SK-N-MC (cell line): ENCODE results near the gene UQCRHL.

Source experiments
- DNase-seq: peaks from one replicate; pipeline ENCODE4 v3.0.0-alpha.2; 2011; ENCODE audit warnings: low read depth, low spot score
- H3K27ac ChIP-seq: fragments of 200-600 bp; sonication (generic); 2 replicates; pipeline ENCODE4 v1.5.1; 2016; ENCODE audit warnings: mixed run types
- H3K36me3 ChIP-seq: fragments of 200-600 bp; sonication (generic); 2 replicates; pipeline ENCODE4 v1.6.1; 2017; ENCODE audit warnings: antibody characterized with exemption, low read length, mixed read lengths; ENCODE audit not compliant: insufficient read depth
- H3K4me3 ChIP-seq: fragments of 200-600 bp; sonication (generic); 2 replicates; pipeline ENCODE4 v1.5.1; 2016
- H3K9ac ChIP-seq: fragments of 200-600 bp; sonication (generic); 2 replicates; pipeline ENCODE4 v1.8.0; 2017; ENCODE audit warnings: mixed run types, mixed read lengths; ENCODE audit not compliant: insufficient read length
- H3K9me3 ChIP-seq: fragments of 200-600 bp; sonication (generic); 2 replicates; pipeline ENCODE4 v1.6.1; 2017; ENCODE audit warnings: low read depth, mild to moderate bottlenecking, antibody characterized with exemption, low read length, moderate library complexity, mixed read lengths
- EZH2 ChIP-seq: fragments of 200-600 bp; sonication (generic); IDR thresholded peaks from one replicate; pipeline ENCODE4 v1.6.1; 2017; ENCODE audit warnings: antibody characterized with exemption
- FOXP2 ChIP-seq: optimal IDR thresholded peaks from 2 replicates; pipeline ENCODE3; 2011; ENCODE audit warnings: mild to moderate bottlenecking, moderate library complexity; ENCODE audit not compliant: insufficient read depth; ENCODE audit errors: extremely low read length, control extremely low read depth
- POLR2AphosphoS5 ChIP-seq: IDR thresholded peaks from 2 replicates; pipeline ENCODE4 v1.6.1; 2012; ENCODE audit warnings: mild to moderate bottlenecking, low read depth, low read length, borderline replicate concordance

Gene UQCRHL

DNA sequence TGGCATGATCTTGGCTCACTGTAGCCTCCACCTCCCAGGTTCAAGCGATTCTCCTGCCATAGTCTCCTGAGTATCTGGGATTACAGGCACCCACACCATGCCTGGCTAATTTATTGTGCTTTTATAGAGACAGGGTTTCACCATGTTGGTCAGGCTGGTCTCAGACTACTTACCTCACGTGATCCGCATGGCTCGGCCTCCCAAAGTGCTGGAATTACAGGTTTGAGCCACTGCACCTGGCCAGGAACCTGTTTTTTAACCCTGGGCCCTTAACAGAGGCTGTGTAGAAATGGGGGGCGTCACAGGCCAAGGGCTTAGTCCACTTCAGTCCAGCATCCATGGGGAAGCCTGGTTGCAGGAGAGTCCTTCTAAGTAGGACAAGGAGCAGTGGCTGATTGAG lies 39.5 kb downstream of the UQCRHL start:
- Histone ChIP-seq H3K36me3 (peaks cover 32% of the 10 kb centered on the region; the same call in 1 of the 2 replicates), H3K4me3 (no peak overlapping the region), H3K9me3 (no peaks in the 10 kb centered on the region), H3K27ac (no peak overlapping the region), H3K9ac (no peak overlapping the region)
- TF ChIP-seq EZH2 (no peak), POLR2AphosphoS5 (no peak), FOXP2 (no peak)
- no peak for DNase-seq

DNA sequence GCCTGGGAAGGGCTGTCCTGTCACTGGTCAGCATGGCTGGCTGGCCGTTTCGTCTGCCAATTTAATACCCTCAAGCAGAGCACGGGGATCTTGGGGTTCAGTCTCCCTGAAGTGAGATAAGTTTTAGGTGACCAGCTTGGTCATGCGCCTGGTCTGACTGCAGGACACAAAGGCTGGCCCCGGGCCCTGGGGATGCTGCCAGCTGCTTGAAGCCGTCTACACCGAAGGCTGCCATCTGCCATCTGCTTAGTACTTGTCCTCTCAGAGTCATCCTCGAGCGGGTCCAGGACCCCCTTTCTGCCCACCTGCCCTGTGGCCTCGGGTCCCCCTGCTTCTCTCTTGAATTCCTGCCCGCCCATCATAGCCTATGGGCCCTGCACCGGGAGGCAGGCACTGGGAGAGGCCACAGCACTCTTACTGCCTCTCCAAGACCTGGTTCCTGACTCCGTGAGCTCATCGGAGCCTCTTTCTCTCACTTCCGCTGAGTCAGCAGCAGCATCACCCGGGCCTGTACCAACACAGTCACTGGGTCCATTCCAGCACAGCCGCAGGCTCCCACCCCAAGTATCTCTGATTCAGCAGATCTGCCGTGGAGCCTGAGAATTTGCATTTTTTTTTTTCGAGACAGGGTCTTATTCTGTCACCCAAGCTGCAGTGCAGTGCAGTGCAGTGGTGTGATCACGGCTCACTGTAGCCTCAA lies 41.8 kb downstream of the UQCRHL start:
- TF ChIP-seq FOXP2 (no peak), POLR2AphosphoS5 (no peak), EZH2 (no peak)
- DNase-seq, result no peak
- H3K36me3 ChIP-seq, result peaks cover 17% of the 10 kb centered on the region; the same call in 1 of the 2 replicates
- no peak overlapping the region for H3K4me3 ChIP-seq
- H3K9me3 ChIP-seq, result no peaks in the 10 kb centered on the region
- no peak overlapping the region for H3K9ac ChIP-seq
- H3K27ac ChIP-seq, result no peak overlapping the region

DNA sequence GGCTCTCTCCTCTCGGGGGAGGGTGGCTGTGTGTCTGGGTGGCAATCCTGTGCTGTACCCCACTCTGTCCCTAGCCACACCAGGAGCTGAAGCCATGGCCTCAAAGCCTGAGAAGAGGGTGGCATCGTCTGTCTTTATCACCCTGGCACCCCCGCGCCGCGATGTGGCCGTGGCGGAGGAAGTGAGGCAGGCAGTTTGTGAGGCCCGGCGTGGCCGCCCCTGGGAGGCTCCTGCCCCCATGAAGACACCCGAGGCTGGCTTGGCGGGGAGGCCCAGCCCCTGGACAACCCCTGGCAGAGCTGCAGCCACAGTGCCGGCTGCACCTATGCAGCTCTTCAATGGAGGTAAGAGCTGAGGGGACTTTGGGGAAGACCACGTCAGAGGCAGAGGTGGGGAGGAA lies 42.6 kb downstream of the UQCRHL start:
- Histone ChIP-seq H3K36me3 (peaks cover 13% of the 10 kb centered on the region; the same call in 1 of the 2 replicates), H3K4me3 (no peak overlapping the region), H3K9ac (no peak overlapping the region), H3K9me3 (no peaks in the 10 kb centered on the region), H3K27ac (no peak overlapping the region)
- DNase-seq, result no peak
- TF ChIP-seq POLR2AphosphoS5, result no peak
- no peak for TF ChIP-seq EZH2
- TF ChIP-seq FOXP2, result no peak

DNA sequence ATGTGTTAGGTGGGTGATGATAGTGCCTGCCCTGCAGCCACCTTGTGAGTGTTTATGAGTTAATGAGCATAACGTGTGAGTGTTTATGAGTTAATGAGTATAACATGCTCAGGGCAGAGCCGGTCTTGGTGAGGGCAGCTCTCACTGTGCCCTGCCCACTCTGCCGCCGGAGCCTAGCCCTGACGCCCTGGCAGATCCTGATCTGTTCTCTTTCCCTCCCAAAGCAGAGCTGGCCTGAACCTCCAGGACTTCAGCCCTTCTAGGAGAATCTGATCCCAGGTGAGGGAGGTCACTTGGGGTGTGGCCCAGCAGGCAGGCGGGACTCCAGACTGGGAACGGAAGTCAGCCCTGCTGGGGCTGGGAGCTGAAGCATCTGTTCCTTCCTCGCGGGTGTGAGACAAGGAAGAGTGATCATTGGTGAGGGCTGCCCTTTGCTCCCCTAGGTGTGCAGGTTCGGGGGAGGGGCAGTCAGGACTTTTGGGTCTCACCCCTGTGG lies 43.1 kb downstream of the UQCRHL start:
- H3K36me3 ChIP-seq, result peaks cover 13% of the 10 kb centered on the region; the same call in 1 of the 2 replicates
- H3K27ac ChIP-seq, result no peak overlapping the region
- no peak overlapping the region for H3K4me3 ChIP-seq
- no peak for DNase-seq
- TF ChIP-seq FOXP2 (no peak), POLR2AphosphoS5 (no peak), EZH2 (no peak)
- no peaks in the 10 kb centered on the region for H3K9me3 ChIP-seq
- no peak overlapping the region for H3K9ac ChIP-seq

DNA sequence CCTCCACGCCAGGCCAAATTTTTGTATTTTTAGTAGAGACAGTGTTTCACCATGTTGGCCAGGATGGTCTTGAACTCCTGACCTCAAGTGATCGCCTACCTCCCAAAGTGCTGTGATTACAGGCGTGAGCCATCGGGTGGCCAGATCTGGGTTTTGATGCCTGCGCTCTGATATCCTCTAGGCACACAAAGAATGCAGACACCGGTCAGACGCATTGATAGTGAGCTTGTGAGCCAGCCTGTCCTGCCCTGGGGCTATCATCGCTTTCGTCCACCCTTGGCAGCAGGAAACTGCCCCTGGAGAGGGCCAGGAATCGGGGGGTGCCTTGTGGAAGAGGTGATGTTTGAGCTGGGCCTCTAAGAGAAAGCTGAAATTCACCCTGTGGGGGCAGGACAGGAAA lies 44.9 kb downstream of the UQCRHL start:
- Histone ChIP-seq H3K36me3 (peaks cover 7% of the 10 kb centered on the region; the same call in 1 of the 2 replicates), H3K9ac (no peak overlapping the region), H3K9me3 (no peaks in the 10 kb centered on the region), H3K27ac (no peak overlapping the region), H3K4me3 (no peak overlapping the region)
- TF ChIP-seq POLR2AphosphoS5, result no peak
- TF ChIP-seq FOXP2, result no peak
- TF ChIP-seq EZH2, result no peak
- no peak for DNase-seq

DNA sequence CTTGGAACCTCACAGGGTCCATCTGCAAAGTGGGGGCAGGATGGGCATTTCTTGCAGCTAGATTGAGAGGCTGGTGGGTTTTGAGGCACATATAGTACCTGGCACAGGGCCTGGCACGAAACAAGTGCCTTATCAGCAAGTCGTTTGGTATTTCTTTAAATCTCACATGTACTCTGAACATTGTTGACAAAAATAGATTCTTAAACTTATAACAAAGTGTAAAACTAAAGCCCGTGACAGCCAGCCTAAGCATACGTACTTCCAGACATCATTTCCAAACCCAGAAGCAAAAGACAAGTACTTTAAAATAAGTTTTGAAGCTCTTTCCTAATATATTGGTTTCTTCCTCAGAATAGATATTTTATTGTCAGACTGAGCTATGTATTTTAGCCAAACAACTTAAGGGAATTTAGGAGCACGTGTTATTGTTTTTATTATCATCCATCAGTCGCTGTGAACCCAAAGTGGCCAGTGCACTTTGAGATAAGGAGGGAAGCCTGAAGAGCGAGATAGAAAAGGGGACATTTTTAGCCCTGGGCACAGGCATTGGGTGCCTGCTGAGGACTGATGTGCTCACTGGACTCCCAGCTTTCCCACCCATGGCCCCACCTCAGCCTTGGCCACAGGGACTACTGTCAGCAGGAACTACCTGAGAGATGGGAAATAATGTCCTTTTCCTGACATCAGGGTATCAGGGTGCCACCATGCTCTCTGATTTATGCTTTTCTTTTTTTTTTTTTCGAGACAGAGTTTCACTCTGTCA lies 45.9 kb downstream of the UQCRHL start:
- Histone ChIP-seq H3K9me3 (no peaks in the 10 kb centered on the region), H3K4me3 (peak overlapping the region; percentile 80; the same call in 1 of the 2 replicates), H3K27ac (peak overlapping the region; percentile 90), H3K36me3 (peaks cover 7% of the 10 kb centered on the region; the same call in 1 of the 2 replicates), H3K9ac (no peak overlapping the region)
- no peak for DNase-seq
- TF ChIP-seq EZH2 (no peak), POLR2AphosphoS5 (no peak), FOXP2 (no peak)

DNA sequence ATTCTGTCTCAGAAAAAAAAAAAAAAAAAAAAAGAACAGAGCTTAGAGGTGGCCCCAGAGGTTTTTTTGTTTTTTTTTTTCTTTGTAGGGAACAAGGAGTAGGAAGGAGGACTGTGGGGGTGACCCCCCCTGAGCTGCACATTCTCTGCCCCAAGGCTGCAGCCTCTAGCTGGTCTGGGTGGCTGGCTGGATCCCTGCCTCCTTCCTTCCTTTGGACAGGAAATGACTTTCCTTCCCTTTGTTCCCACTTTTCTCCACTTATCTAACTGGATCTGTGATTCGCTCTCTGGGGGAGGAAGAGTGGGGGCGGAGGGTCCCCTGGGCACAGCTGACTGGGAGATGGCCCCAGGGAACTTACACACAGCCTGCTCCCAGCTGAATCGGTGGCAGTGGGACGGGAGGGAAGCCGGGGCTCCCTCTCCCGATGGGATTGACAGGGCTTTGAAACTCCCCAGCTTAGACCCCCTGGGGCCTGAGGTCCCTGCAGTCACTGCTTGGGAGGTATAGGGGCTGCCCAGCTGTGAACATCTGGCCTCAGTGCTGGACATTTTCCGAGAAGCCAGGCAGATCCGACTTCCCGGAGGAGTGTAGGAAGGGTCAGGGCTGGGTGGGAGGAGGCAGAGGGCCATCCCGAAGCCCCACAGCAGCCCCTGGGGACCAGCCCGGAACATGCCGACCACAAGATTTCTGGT lies 46.8 kb downstream of the UQCRHL start:
- DNase-seq, result no peak
- peaks cover 6% of the 10 kb centered on the region; the same call in 1 of the 2 replicates for H3K36me3 ChIP-seq
- H3K4me3 ChIP-seq, result peak overlapping the region; percentile 80
- H3K9ac ChIP-seq, result peak overlapping the region; percentile 66
- TF ChIP-seq POLR2AphosphoS5 (no peak), FOXP2 (peak; percentile 53)
- H3K9me3 ChIP-seq, result no peaks in the 10 kb centered on the region
- peak overlapping the region; percentile 90 for H3K27ac ChIP-seq
